Measurements from ENCODE around the gene SLC25A29. TPM values are rescaled to one million over a fixed set of nuclear protein-coding genes. Genes with fewer than 3 reads are reported as not detected.

SLC25A29 gene
- total and polyA plus RNA-seq, 8 donors, result 10.6 to 85.2 (median 22.5) TPM

DNA sequence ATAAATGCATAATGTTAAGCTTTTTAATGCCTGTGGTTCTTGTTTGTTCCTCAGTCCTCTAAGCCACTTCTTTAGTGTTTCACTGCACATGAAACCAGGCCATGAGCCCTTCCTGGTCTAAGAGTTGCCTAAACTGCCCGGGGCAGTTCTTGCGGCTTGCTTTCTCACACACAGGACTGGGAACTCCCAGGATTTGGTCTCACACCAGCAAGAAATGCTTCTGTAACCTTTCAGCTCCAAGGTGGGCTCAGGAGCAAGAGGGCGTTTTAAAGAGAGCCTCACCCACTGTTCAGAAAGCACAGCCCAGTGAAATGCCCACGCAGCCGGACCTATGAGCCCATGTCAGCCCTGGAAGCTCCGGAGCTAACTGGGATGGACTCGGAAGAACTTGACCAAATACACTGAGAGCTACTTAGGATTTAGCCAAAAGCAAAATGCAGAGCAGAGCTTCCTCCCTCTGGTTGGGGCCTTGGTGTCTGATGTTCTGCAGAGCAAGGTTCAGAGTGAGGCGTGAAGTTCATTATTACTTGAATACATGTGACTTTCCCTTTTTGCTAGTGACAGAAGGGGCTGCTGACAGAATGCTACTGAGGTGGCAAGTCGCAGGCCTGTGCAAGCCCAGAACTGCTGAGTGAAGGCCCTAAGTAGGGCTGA is 23.4 kb downstream of the SLC25A29 start:
- TF ChIP-seq, protein P1, sequence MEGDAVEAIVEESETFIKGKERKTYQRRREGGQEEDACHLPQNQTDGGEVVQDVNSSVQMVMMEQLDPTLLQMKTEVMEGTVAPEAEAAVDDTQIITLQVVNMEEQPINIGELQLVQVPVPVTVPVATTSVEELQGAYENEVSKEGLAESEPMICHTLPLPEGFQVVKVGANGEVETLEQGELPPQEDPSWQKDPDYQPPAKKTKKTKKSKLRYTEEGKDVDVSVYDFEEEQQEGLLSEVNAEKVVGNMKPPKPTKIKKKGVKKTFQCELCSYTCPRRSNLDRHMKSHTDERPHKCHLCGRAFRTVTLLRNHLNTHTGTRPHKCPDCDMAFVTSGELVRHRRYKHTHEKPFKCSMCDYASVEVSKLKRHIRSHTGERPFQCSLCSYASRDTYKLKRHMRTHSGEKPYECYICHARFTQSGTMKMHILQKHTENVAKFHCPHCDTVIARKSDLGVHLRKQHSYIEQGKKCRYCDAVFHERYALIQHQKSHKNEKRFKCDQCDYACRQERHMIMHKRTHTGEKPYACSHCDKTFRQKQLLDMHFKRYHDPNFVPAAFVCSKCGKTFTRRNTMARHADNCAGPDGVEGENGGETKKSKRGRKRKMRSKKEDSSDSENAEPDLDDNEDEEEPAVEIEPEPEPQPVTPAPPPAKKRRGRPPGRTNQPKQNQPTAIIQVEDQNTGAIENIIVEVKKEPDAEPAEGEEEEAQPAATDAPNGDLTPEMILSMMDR (IDR thresholded peaks at IDR 0.05), result no peak
- peak in 1 of 6 donors; percentile 23 for DNase-seq

DNA sequence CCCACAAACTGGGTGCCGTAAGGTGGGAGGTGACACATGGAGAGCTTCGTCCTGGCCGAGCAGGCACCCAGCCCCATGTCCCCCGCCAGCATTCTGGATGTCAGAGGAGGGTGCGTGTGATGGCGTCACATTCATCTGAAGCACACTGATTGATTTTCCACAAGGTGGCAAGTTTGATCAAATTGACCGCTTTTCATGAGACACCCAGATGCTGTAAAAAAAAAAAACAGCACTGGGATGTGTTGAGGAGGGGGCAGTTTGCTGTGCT is 24.2 kb downstream of the SLC25A29 start:
- Histone ChIP-seq H3K27me3 (no peaks in the 10 kb centered on the region), H3K9me3 (no peaks in the 10 kb centered on the region), H3K36me3 (peaks cover 0 to 13% (median 0%) of the 10 kb centered on the region in 3 donors), H3K27ac (no peak overlapping the region), H3K4me1 (no peaks in the 10 kb centered on the region), H3K4me3 (no peak overlapping the region)
- 96 to 97% methylated on average over 7 of the region's 7 CpGs for WGBS, 2 donors
- DNase-seq (peak in 1 of 6 donors; percentile 24), FAIRE-seq (no peak), ATAC-seq (no peak)
- intact Hi-C loops (cut with DNase I), result loop anchor here in 1 of 3 donors (10.0 kb wide), 1 partner anchor 93 kb away; the partner anchor contains the start of gene WDR25
- TF ChIP-seq, protein P1 (IDR thresholded peaks at IDR 0.05), result no peak

More for the DNA sequence above, 23.4 kb downstream of the SLC25A29 start:
- Histone ChIP-seq H3K36me3 (peaks cover 0 to 7% (median 0%) of the 10 kb centered on the region in 3 donors), H3K9me3 (no peaks in the 10 kb centered on the region), H3K4me3 (no peak overlapping the region), H3K4me1 (no peaks in the 10 kb centered on the region), H3K27me3 (no peaks in the 10 kb centered on the region), H3K27ac (no peak overlapping the region)
- no peak for FAIRE-seq
- intact Hi-C loops (cut with DNase I), result loop anchor here in 1 of 3 donors (10.0 kb wide), 1 partner anchor 92 kb away; the partner anchor contains the start of gene WDR25
- 88 to 89% methylated on average over 9 of the region's 9 CpGs for WGBS, 2 donors
- no peak for ATAC-seq

DNA sequence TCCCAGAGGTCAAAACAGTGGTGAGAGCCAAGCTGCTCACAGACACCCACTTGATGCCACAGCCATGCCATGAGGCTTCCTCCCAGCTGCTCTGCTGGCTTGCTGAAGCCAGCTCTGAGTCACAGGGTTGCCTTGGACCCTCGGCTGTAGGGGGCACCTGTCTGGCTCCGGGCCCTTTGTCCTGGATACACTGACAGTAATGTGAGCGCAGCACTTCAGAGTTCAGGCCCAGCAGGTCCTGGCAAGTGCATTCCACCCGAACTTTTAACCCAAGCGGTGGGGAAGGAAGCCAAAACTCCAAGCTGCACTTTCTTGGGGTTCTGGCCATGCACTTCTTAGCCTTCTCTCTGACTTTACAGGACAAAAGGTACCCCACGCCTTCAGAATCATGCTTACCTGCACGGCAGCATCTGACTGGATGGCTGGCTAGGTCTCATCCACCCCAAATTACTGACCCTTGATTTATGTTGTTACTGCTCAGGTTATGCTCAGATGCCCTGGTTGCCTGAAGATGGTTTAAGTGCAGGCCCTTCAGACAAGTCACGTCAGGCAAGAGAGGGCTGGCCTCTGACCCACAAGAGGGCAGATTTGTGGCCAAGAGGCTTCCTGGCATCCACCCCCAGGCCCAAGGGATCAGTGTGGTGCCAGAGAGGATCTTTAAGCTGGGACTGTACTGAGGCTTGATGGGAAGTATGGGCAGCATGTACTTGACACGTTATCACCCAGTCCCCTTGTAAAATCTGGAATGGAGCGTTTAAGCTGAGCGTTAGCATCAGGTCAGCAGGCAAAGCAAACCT is 24.8 kb downstream of the SLC25A29 start:
- H3K36me3 ChIP-seq, result peaks cover 0 to 13% (median 0%) of the 10 kb centered on the region in 3 donors
- H3K4me1 ChIP-seq, result no peaks in the 10 kb centered on the region
- WGBS, 2 donors, result 78 to 81% methylated on average over 11 of the region's 11 CpGs
- peak in 1 of 6 donors; percentile 17 for DNase-seq
- no peak overlapping the region for H3K4me3 ChIP-seq
- intact Hi-C loops (cut with DNase I), result loop anchor here in 1 of 3 donors (10.0 kb wide), 1 partner anchor 93 kb away; the partner anchor contains the start of gene WDR25
- ATAC-seq, result no peak
- H3K27ac ChIP-seq, result no peak overlapping the region
- no peaks in the 10 kb centered on the region for H3K27me3 ChIP-seq
- TF ChIP-seq, protein P1 (IDR thresholded peaks at IDR 0.05), result no peak
- no peaks in the 10 kb centered on the region for H3K9me3 ChIP-seq
- FAIRE-seq, result no peak

DNA sequence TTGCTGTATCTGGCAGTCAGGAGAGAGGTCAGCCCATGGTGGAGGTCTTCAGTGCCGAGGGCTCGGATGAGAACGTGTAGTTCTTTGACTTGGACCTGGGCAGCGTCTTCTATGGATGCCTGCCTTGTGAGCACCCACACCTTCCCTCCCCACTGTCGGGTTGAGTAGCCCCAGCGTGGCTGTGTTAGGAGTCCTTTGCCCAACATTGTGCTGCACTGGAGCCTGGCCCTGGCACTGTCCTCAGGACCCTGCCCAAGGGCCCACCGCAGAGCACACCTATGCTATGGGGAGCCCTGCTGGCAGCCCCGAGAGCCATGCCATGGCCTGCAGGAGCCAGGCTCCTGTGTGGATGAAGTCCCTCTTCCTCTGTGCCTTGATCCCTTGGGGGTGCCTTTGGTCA is 26.7 kb downstream of the SLC25A29 start:
- intact Hi-C loops (cut with DNase I), result no loop called here
- no peak for FAIRE-seq
- H3K36me3 ChIP-seq, result peaks cover 0 to 13% (median 0%) of the 10 kb centered on the region in 3 donors
- 88 to 91% methylated on average over 8 of the region's 8 CpGs for whole genome bisulfite sequencing, 2 donors
- H3K9me3 ChIP-seq, result no peaks in the 10 kb centered on the region
- no peak overlapping the region for H3K4me3 ChIP-seq
- no peak for ATAC-seq
- H3K27me3 ChIP-seq, result no peaks in the 10 kb centered on the region
- H3K4me1 ChIP-seq, result no peaks in the 10 kb centered on the region
- TF ChIP-seq, protein P1 (IDR thresholded peaks at IDR 0.05), result no peak
- H3K27ac ChIP-seq, result no peak overlapping the region
- peak in 1 of 6 donors; percentile 34 for DNase-seq
